ENCODE results near the gene DEFB110.
A peak's percentile ranks its signal among the peaks of the same experiment; 100 is the strongest.

Gene DEFB110

GRCh38 chr6:50021894-50022293 is at the start of gene DEFB110:
DEFB110 (minus strand) TSS chr6:50021994; CDS start chr6:50021935, 59 bp downstream.
- no peak for TF ChIP-seq CTCF (IDR thresholded peaks at IDR 0.05; ENCODE audit: low read depth, low read length, missing control alignments)
- no peak for DNase-seq (ENCODE audit: low read depth)
- H3K4me3 ChIP-seq (ENCODE audit: low read depth, low read length) = no peak within 1 kb of the TSS

- TF ChIP-seq CTCF (IDR thresholded peaks at IDR 0.05; ENCODE audit: low read depth, low read length, missing control alignments) = no peak
- no peak for DNase-seq (ENCODE audit: low read depth)
- no peak overlapping the region for H3K4me3 ChIP-seq (ENCODE audit: low read depth, low read length)
These were observed 48.3 kb upstream of the DEFB110 start for GRCh38 chr6:50070101-50070500.

- no peak for DNase-seq (ENCODE audit: low read depth)
- peak; percentile 45 for TF ChIP-seq CTCF (IDR thresholded peaks at IDR 0.05; ENCODE audit: low read depth, low read length, missing control alignments)
- H3K4me3 ChIP-seq (ENCODE audit: low read depth, low read length) = no peak overlapping the region
These were observed 40.3 kb upstream of the DEFB110 start for GRCh38 chr6:50062051-50062450.

- H3K4me3 ChIP-seq (ENCODE audit: low read depth, low read length) = no peak overlapping the region
- TF ChIP-seq CTCF (IDR thresholded peaks at IDR 0.05; ENCODE audit: low read depth, low read length, missing control alignments) = no peak
- DNase-seq (ENCODE audit: low read depth) = no peak
These were observed 34.4 kb upstream of the DEFB110 start for GRCh38 chr6:50056242-50056641.

GRCh38 chr6:50049829-50050228 is 28.0 kb upstream of the DEFB110 start, which contains the start of gene DEFB112:
DEFB112 (minus strand) TSS chr6:50049929; CDS start chr6:50049869, 60 bp downstream.
- no peak for DNase-seq (ENCODE audit: low read depth)
- TF ChIP-seq CTCF (IDR thresholded peaks at IDR 0.05; ENCODE audit: low read depth, low read length, missing control alignments) = no peak
- H3K4me3 ChIP-seq (ENCODE audit: low read depth, low read length) = no peak within 1 kb of the TSS

GRCh38 chr6:50047026-50047425 is 25.2 kb upstream of the DEFB110 start:
- no peak overlapping the region for H3K4me3 ChIP-seq (ENCODE audit: low read depth, low read length)
- DNase-seq (ENCODE audit: low read depth) = no peak
- TF ChIP-seq CTCF (IDR thresholded peaks at IDR 0.05; ENCODE audit: low read depth, low read length, missing control alignments) = no peak

- peak; percentile 29 for TF ChIP-seq CTCF (IDR thresholded peaks at IDR 0.05; ENCODE audit: low read depth, low read length, missing control alignments)
- no peak for DNase-seq (ENCODE audit: low read depth)
- H3K4me3 ChIP-seq (ENCODE audit: low read depth, low read length) = no peak overlapping the region
These were observed 9.2 kb upstream of the DEFB110 start for GRCh38 chr6:50030777-50031562.

Data from GM12864 (cell line).